ENCODE measurements around the gene NCKAP5.

- no peak for TF ChIP-seq SIN3A (IDR thresholded peaks at IDR 0.05; ENCODE audit: borderline replicate concordance, insufficient read depth, low read length)
- no peak for TF ChIP-seq REST (IDR thresholded peaks at IDR 0.05; ENCODE audit: insufficient read depth in 1 of 2, low read depth in 2 of 2, low read length in 2 of 2)
- TF ChIP-seq FOXP2 (optimal IDR thresholded peaks at IDR 0.05; ENCODE audit: borderline replicate concordance, extremely low read depth, extremely low read length, insufficient read depth), result no peak
- TF ChIP-seq TAF1 (IDR thresholded peaks at IDR 0.05; ENCODE audit: borderline replicate concordance, insufficient read depth, low read length), result no peak
These were observed 335 bp upstream of the NCKAP5 start for GRCh38 chr2:133568598-133568997.

All from PFSK-1 (cell line).